Type B pancreatic cell (in vitro differentiated cells): ENCODE results near the gene SSNA1. TPM values are rescaled to one million over a fixed set of nuclear protein-coding genes. Genes with fewer than 3 reads are reported as not detected.
A peak's percentile ranks its signal among the peaks of the same experiment; 100 is the strongest.

Experiments
- DNase-seq: peaks from one replicate; pipeline ENCODE4 v3.0.0; 2021; ENCODE audit warnings: mixed read lengths; ENCODE audit not compliant: unreplicated experiment; ENCODE audit errors: extremely low spot score
- H3K27ac Mint-ChIP-seq: 2 replicates; pipeline ENCODE4 v1.8.0; 2021; ENCODE audit warnings: mild to moderate bottlenecking, mixed read lengths
- H3K27me3 Mint-ChIP-seq: 2 replicates; pipeline ENCODE4 v1.8.0; 2021; ENCODE audit warnings: mixed read lengths
- H3K36me3 Mint-ChIP-seq: 2 replicates; pipeline ENCODE4 v1.8.0; 2021; ENCODE audit warnings: mixed read lengths
- H3K4me1 Mint-ChIP-seq: one replicate; pipeline ENCODE4 v1.8.0; 2021; ENCODE audit warnings: mixed read lengths; ENCODE audit not compliant: unreplicated experiment
- H3K4me3 Mint-ChIP-seq: 2 replicates; pipeline ENCODE4 v1.8.0; 2021; ENCODE audit warnings: mild to moderate bottlenecking, mixed read lengths
- H3K9me3 Mint-ChIP-seq: 2 replicates; pipeline ENCODE4 v1.8.0; 2021; ENCODE audit warnings: mixed read lengths
- CTCF ChIP-seq: fragments of 200-600 bp; sonication (generic); conservative IDR thresholded peaks from 2 replicates; pipeline ENCODE4 v1.5.0; 2021; ENCODE audit warnings: antibody characterized with exemption, mild to moderate bottlenecking
- total RNA-seq: library from RNA; stranded (reverse); gene quantifications from 2 replicates; pipeline ENCODE4 v1.2.1, GENCODE V29; 2021; ENCODE audit warnings: low replicate concordance

SSNA1 gene
- total RNA-seq, 1 donor from 2014 or later = 64.9 TPM

- no peaks in the 10 kb centered on the region for H3K4me1 Mint-ChIP-seq
- no peaks in the 10 kb centered on the region for H3K36me3 Mint-ChIP-seq
- H3K27ac Mint-ChIP-seq = no peak within 1 kb of the TSS
- H3K9me3 Mint-ChIP-seq = no peaks in the 10 kb centered on the region
- DNase-seq = no peak
- H3K4me3 Mint-ChIP-seq = peak within 1 kb of the TSS; percentile 78
- no peak for TF ChIP-seq CTCF
- H3K27me3 Mint-ChIP-seq = peaks cover 43% of the 10 kb centered on the region
Observed at GRCh38 chr9:137169896-137170358, 18.5 kb upstream of the SSNA1 start, which contains the start of gene LRRC26. LRRC26 (minus strand) TSS chr9:137170051; CDS start chr9:137169943, 108 bp downstream.

DNA sequence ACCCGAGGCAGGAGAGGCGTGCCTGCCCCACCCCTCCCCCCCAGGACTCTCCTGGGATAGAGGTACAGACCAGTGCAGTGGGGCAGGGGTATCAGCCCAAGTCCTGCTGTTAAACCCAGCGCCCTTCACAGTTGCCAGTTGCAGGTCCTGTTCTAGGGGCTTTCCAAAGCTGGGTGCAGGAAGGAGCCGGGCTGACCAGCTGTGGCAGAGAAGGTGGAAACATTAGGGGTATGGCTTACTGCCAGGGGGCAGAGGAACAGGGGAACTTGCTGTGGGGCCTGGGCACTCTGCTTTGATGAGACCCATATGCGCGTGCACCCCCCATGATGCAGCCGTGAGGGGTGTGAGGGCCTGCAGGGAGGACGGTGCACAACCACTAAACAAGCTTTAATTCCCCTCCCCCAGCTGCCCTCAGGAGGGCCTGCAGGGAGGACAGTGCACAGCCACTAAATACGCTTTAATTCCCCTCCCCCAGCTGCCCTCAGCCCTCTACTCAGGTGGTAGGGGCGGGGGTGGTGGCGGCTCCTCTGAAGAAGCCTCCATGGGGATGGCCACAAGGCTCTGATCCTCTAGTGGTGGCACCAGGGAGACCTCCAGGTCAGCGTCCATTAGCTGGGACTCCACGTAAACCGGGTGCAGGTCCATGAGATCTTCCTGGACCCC, 17.9 kb upstream of the SSNA1 start:
- DNase-seq = no peak
- Mint-ChIP-seq H3K9me3 (no peaks in the 10 kb centered on the region), H3K27ac (no peak overlapping the region), H3K4me3 (no peak overlapping the region), H3K36me3 (no peaks in the 10 kb centered on the region), H3K27me3 (peaks cover 37% of the 10 kb centered on the region), H3K4me1 (no peaks in the 10 kb centered on the region)
- no peak for TF ChIP-seq CTCF

- no peak for TF ChIP-seq CTCF
- no peaks in the 10 kb centered on the region for H3K9me3 Mint-ChIP-seq
- no peak overlapping the region for H3K27ac Mint-ChIP-seq
- no peaks in the 10 kb centered on the region for H3K36me3 Mint-ChIP-seq
- H3K4me1 Mint-ChIP-seq = no peaks in the 10 kb centered on the region
- DNase-seq = no peak
- no peak overlapping the region for H3K4me3 Mint-ChIP-seq
- H3K27me3 Mint-ChIP-seq = peaks cover 31% of the 10 kb centered on the region
Observed at GRCh38 chr9:137171149-137171900, 17.2 kb upstream of the SSNA1 start.

- Mint-ChIP-seq H3K9me3 (no peaks in the 10 kb centered on the region), H3K4me1 (no peaks in the 10 kb centered on the region), H3K27ac (no peak overlapping the region), H3K27me3 (peaks cover 26% of the 10 kb centered on the region), H3K36me3 (no peaks in the 10 kb centered on the region), H3K4me3 (no peak overlapping the region)
- no peak for TF ChIP-seq CTCF
- DNase-seq = no peak
Observed at GRCh38 chr9:137172901-137173795, 15.3 kb upstream of the SSNA1 start.
